C4-2B (cell line): ENCODE results near the gene PEA15.

Experiments
- H3K27ac ChIP-seq: fragments of 450-650 bp; 2 replicates; pipeline ENCODE4 v1.5.1; 2017
- CTCF ChIP-seq: fragments of 450-650 bp; conservative IDR thresholded peaks from 2 replicates; pipeline ENCODE4 v1.5.1; 2017; ENCODE audit warnings: mild to moderate bottlenecking
- ZFX ChIP-seq: fragments of 450-650 bp; IDR thresholded peaks from 2 replicates; pipeline ENCODE4 v1.6.1; 2017

Gene PEA15

GRCh38 chr1:160204526-160205241, 500 bp upstream of the PEA15 start:
- peak overlapping the region; percentile 87 for H3K27ac ChIP-seq
- TF ChIP-seq CTCF, result no peak
- no peak for TF ChIP-seq ZFX

GRCh38 chr1:160206036-160206389, 829 bp downstream of the PEA15 start:
- TF ChIP-seq ZFX, result no peak
- no peak for TF ChIP-seq CTCF
- peak overlapping the region; percentile 87 for H3K27ac ChIP-seq

GRCh38 chr1:160206421-160207117, 1.4 kb downstream of the PEA15 start:
- TF ChIP-seq ZFX, result no peak
- no peak for TF ChIP-seq CTCF
- peak overlapping the region; percentile 87 for H3K27ac ChIP-seq

- TF ChIP-seq ZFX (no peak), CTCF (no peak)
- no peak overlapping the region for H3K27ac ChIP-seq
Measured at GRCh38 chr1:160207118-160207650, 2.0 kb downstream of the PEA15 start.

GRCh38 chr1:160207771-160208556, 2.8 kb downstream of the PEA15 start:
- TF ChIP-seq ZFX (no peak), CTCF (no peak)
- no peak overlapping the region for H3K27ac ChIP-seq

- TF ChIP-seq ZFX, result no peak
- no peak for TF ChIP-seq CTCF
- no peak overlapping the region for H3K27ac ChIP-seq
Measured at GRCh38 chr1:160208557-160209320, 3.6 kb downstream of the PEA15 start.
